Keratinocyte (primary cell): ENCODE results near the gene SLK.

Experiments used
- EZH2 ChIP-seq: IDR thresholded peaks from one replicate; pipeline ENCODE4 v1.6.1; 2012; ENCODE audit warnings: inconsistent platforms, mild to moderate bottlenecking, low read length, moderate library complexity
- TF ChIP-seq, protein P1 (sequence below), 3 experiments: IDR thresholded peaks in 1 of 3; conservative IDR thresholded peaks in 1 of 3; optimal IDR thresholded peaks in 1 of 3; 2 replicates in 2 of 3; 3 replicates in 1 of 3; pipeline versions ENCODE3 to v1.5.1; 2011; ENCODE audit warnings: low read length in 3 of 3, mild to moderate bottlenecking in 3 of 3, moderate library complexity in 2 of 3, control low read depth in 1 of 3, inconsistent platforms in 1 of 3; ENCODE audit not compliant: insufficient read depth in 2 of 3; ENCODE audit errors: extremely low read depth in 1 of 3

DNA sequence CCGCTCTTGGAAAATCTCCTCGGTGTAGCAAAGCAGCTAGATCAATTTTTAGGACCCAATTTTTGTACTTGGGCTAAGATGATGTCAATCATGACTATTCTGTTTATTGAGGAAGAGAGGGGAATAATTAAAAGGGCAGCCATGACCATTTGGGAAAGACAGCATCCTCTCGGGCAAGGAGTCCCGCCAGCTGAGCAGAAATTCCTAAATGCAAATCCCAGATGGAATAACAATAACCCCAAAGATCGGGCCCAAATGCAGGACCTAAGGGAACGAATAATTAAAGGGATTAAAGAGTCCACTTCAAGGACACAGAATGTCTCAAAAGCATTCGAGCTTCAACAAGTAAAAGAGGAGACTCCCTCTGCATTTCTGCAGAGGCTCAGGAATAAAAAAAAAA, 100.0 kb downstream of the SLK start:
- TF ChIP-seq, protein P1, sequence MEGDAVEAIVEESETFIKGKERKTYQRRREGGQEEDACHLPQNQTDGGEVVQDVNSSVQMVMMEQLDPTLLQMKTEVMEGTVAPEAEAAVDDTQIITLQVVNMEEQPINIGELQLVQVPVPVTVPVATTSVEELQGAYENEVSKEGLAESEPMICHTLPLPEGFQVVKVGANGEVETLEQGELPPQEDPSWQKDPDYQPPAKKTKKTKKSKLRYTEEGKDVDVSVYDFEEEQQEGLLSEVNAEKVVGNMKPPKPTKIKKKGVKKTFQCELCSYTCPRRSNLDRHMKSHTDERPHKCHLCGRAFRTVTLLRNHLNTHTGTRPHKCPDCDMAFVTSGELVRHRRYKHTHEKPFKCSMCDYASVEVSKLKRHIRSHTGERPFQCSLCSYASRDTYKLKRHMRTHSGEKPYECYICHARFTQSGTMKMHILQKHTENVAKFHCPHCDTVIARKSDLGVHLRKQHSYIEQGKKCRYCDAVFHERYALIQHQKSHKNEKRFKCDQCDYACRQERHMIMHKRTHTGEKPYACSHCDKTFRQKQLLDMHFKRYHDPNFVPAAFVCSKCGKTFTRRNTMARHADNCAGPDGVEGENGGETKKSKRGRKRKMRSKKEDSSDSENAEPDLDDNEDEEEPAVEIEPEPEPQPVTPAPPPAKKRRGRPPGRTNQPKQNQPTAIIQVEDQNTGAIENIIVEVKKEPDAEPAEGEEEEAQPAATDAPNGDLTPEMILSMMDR (optimal IDR thresholded peaks at IDR 0.05 in 1 of 3, IDR thresholded peaks at IDR 0.05 in 1 of 3, conservative IDR thresholded peaks at IDR 0.05 in 1 of 3; ENCODE audit: extremely low read depth in 1 of 3, insufficient read depth in 2 of 3, low read length in 3 of 3), result no peak
- TF ChIP-seq EZH2, result no peak
